ENCODE results near the gene ITPRID1. TPM values are rescaled to one million over a fixed set of nuclear protein-coding genes. Genes with fewer than 3 reads are reported as not detected.
A peak's percentile ranks its signal among the peaks of the same experiment; 100 is the strongest.

ITPRID1 gene
- total RNA-seq, 1 donor from 2014 or later = not detected

DNA sequence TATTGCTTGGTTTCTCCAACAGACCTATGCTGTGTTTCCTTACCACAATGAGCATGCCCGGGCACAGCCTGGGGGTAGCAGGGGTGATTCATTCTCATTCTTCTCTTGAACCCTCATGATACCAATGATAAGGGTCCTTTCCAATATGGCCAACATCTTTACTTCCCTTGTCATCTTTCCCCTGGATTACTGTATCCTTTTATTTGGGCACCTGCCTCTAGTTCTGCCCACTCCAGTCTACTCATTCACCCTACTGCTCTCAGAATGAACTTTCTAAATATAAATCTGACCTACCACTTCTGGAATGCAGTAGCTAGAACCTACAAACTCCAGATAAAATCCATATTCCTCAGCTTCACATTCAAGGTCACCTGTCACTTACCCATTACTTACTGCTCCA is 26.4 kb upstream of the ITPRID1 start:
- TF ChIP-seq, protein P1, sequence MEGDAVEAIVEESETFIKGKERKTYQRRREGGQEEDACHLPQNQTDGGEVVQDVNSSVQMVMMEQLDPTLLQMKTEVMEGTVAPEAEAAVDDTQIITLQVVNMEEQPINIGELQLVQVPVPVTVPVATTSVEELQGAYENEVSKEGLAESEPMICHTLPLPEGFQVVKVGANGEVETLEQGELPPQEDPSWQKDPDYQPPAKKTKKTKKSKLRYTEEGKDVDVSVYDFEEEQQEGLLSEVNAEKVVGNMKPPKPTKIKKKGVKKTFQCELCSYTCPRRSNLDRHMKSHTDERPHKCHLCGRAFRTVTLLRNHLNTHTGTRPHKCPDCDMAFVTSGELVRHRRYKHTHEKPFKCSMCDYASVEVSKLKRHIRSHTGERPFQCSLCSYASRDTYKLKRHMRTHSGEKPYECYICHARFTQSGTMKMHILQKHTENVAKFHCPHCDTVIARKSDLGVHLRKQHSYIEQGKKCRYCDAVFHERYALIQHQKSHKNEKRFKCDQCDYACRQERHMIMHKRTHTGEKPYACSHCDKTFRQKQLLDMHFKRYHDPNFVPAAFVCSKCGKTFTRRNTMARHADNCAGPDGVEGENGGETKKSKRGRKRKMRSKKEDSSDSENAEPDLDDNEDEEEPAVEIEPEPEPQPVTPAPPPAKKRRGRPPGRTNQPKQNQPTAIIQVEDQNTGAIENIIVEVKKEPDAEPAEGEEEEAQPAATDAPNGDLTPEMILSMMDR (IDR thresholded peaks at IDR 0.05; ENCODE audit: unreplicated experiment) = no peak
- Mint-ChIP-seq H3K36me3 (no peaks in the 10 kb centered on the region), H3K9me3 (peaks cover 3% of the 10 kb centered on the region), H3K27me3 (ENCODE audit: low read depth) (peaks cover 26% of the 10 kb centered on the region), H3K4me3 (no peak overlapping the region), H3K27ac (no peak overlapping the region), H3K4me1 (no peaks in the 10 kb centered on the region)
- no peak for DNase-seq (ENCODE audit: low spot score in 2 of 2, unreplicated experiment in 2 of 2)

DNA sequence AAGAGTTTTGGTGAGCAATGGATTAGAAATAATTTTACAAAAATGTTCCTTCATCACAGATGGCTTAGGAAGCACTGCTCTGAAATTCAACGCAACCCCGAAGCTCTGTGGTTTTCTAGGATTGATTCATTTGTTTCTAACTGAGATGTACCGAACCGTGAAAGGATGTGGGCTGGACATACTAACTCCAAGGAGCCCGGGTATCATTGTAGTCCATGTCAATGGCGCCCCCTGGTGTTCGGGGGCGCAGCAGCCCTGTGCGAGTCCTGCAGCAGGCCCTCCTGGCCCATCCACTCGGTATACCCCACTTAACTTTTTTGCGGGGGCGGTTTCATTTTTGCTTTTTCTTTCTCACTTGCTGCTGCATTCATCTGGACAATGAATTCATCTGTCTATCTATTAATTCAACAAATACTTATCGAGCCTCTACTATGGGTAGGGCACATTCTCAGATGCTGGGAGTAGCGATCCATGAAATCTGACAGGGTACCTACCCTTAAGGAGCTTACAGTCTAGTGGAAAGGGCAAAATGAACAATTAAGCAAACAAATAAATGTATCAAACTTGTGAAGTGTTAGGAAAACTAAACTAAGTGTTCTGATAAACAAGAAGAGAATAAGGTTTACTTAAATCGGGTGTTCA is 25.2 kb upstream of the ITPRID1 start:
- Mint-ChIP-seq H3K4me1 (no peaks in the 10 kb centered on the region), H3K4me3 (no peak overlapping the region), H3K36me3 (no peaks in the 10 kb centered on the region), H3K27ac (no peak overlapping the region), H3K9me3 (peaks cover 3% of the 10 kb centered on the region), H3K27me3 (ENCODE audit: low read depth) (peaks cover 23% of the 10 kb centered on the region)
- TF ChIP-seq, protein P1 (IDR thresholded peaks at IDR 0.05; ENCODE audit: unreplicated experiment) = peak; percentile 60
- DNase-seq (ENCODE audit: low spot score in 2 of 2, unreplicated experiment in 2 of 2) = peak in 1 of 2 experiments; percentile 44

- H3K4me3 Mint-ChIP-seq = no peak overlapping the region
- no peaks in the 10 kb centered on the region for H3K4me1 Mint-ChIP-seq
- no peaks in the 10 kb centered on the region for H3K36me3 Mint-ChIP-seq
- no peak for DNase-seq (ENCODE audit: low spot score in 2 of 2, unreplicated experiment in 2 of 2)
- peaks cover 23% of the 10 kb centered on the region for H3K27me3 Mint-ChIP-seq (ENCODE audit: low read depth)
- no peaks in the 10 kb centered on the region for H3K9me3 Mint-ChIP-seq
- TF ChIP-seq, protein P1 (IDR thresholded peaks at IDR 0.05; ENCODE audit: unreplicated experiment) = no peak
- no peak overlapping the region for H3K27ac Mint-ChIP-seq
Observed at GRCh38 chr7:31490796-31491314, 23.0 kb upstream of the ITPRID1 start.

- no peak overlapping the region for H3K4me3 Mint-ChIP-seq
- TF ChIP-seq, protein P1 (IDR thresholded peaks at IDR 0.05; ENCODE audit: unreplicated experiment) = no peak
- no peak overlapping the region for H3K27ac Mint-ChIP-seq
- no peak for DNase-seq (ENCODE audit: low spot score in 2 of 2, unreplicated experiment in 2 of 2)
- H3K36me3 Mint-ChIP-seq = no peaks in the 10 kb centered on the region
- peaks cover 27% of the 10 kb centered on the region for H3K27me3 Mint-ChIP-seq (ENCODE audit: low read depth)
- H3K9me3 Mint-ChIP-seq = no peaks in the 10 kb centered on the region
- no peaks in the 10 kb centered on the region for H3K4me1 Mint-ChIP-seq
Observed at GRCh38 chr7:31492086-31492485, 21.8 kb upstream of the ITPRID1 start.

DNA sequence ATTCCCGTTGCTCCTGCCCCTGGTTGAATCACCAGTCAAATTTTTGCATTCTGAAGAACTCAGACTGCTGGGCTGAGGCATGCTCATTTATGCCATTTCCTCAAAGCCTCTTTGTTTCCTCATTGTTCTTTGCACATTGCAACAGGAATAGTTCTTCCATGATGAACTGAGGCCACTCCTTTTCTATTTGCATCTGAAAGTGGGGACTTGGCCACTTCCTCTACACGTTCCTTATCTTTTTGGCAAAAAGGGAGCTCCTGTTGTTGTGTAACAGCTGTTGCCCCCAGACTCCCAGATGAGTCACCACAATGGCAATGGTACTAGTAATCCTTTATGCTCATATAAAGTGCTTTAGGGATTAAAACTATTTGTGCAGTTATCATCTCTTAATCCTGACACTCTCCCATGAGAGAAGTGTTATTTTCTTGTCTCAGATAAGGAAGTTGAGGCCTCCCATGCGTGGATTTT is 20.1 kb upstream of the ITPRID1 start:
- no peak for DNase-seq (ENCODE audit: low spot score in 2 of 2, unreplicated experiment in 2 of 2)
- Mint-ChIP-seq H3K27ac (no peak overlapping the region), H3K9me3 (no peaks in the 10 kb centered on the region), H3K4me3 (no peak overlapping the region), H3K4me1 (no peaks in the 10 kb centered on the region), H3K36me3 (no peaks in the 10 kb centered on the region), H3K27me3 (ENCODE audit: low read depth) (peaks cover 18% of the 10 kb centered on the region)
- TF ChIP-seq, protein P1 (IDR thresholded peaks at IDR 0.05; ENCODE audit: unreplicated experiment) = no peak

Measured in mesothelial cell of epicardium (in vitro differentiated cells).